ENCODE results near the gene USP5.

DNA sequence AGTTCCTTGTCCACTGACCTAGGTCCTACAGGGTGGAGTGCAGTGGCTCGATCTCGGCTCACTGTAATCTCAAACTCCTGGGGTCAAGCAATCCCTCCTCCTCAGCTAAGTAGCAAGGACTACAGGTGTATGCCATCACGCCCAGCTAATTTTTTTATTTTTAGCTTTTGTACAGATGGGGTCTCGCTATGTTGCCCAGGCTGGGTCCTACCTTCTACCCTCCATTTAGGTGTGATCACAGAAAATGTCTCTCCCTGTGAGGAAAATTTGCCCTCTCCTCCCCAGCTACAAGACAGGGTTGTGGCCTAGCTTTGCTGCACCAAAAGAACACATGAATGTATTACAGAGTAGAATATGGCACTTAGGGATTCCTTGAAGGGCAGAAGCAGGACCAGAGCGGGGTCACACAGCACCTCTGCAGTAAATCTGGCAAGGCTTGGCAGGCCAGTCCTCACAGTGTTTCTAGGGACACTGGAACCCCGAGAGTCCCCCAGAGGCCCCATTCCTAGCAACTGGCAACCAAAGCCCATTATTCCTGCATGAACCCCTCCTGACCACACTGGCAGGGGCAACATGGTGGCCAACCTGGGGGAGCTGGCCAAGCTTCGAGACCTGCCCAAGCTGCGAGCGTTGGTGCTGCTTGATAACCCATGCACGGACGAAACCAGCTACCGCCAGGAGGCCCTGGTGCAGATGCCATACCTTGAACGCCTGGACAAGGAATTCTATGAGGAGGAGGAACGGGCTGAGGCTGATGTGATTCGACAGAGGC lies 60.4 kb downstream of the USP5 start:
- no peak for TF ChIP-seq POLR2A (IDR thresholded peaks at IDR 0.05)
- TF ChIP-seq, protein P1, sequence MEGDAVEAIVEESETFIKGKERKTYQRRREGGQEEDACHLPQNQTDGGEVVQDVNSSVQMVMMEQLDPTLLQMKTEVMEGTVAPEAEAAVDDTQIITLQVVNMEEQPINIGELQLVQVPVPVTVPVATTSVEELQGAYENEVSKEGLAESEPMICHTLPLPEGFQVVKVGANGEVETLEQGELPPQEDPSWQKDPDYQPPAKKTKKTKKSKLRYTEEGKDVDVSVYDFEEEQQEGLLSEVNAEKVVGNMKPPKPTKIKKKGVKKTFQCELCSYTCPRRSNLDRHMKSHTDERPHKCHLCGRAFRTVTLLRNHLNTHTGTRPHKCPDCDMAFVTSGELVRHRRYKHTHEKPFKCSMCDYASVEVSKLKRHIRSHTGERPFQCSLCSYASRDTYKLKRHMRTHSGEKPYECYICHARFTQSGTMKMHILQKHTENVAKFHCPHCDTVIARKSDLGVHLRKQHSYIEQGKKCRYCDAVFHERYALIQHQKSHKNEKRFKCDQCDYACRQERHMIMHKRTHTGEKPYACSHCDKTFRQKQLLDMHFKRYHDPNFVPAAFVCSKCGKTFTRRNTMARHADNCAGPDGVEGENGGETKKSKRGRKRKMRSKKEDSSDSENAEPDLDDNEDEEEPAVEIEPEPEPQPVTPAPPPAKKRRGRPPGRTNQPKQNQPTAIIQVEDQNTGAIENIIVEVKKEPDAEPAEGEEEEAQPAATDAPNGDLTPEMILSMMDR (IDR thresholded peaks at IDR 0.05) = no peak

Data from uterus (tissue), 2 donors.